ENCODE measurements around the gene ITPR2.

DNA sequence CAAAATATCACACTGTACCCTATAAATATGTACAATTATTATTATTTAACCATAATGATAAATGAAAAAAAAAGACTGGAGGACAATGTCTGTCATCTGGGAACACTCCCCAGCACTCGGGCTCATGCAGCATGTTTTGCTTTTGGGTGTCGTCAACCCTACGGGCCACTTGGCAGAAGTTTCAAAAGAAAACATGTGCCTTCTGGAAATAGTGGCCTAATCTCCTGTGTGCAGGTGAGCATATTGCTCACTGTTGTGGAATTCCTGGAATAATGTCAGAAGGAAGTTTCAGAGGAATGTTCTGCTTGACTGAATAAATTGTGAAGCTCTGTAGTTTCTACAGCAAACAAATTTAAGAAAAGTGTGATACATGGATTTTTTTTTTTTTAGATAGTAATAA lies 339.3 kb downstream of the ITPR2 start:
- TF ChIP-seq, protein P1, sequence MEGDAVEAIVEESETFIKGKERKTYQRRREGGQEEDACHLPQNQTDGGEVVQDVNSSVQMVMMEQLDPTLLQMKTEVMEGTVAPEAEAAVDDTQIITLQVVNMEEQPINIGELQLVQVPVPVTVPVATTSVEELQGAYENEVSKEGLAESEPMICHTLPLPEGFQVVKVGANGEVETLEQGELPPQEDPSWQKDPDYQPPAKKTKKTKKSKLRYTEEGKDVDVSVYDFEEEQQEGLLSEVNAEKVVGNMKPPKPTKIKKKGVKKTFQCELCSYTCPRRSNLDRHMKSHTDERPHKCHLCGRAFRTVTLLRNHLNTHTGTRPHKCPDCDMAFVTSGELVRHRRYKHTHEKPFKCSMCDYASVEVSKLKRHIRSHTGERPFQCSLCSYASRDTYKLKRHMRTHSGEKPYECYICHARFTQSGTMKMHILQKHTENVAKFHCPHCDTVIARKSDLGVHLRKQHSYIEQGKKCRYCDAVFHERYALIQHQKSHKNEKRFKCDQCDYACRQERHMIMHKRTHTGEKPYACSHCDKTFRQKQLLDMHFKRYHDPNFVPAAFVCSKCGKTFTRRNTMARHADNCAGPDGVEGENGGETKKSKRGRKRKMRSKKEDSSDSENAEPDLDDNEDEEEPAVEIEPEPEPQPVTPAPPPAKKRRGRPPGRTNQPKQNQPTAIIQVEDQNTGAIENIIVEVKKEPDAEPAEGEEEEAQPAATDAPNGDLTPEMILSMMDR (IDR thresholded peaks at IDR 0.05), result no peak
- no peak for TF ChIP-seq POLR2A (IDR thresholded peaks at IDR 0.05)

Measured in adrenal gland (tissue), 5 donors.